A549 (cell line): ENCODE measurements around the gene MRTFB. TPM values are rescaled to one million over a fixed set of nuclear protein-coding genes. Genes with fewer than 3 reads are reported as not detected.

Experiments
- ATAC-seq, 2 experiments: fragments of 200-7000 bp in 1 of 2; fragments of >200 bp in 1 of 2; cut with Nextera tagmentation in 1 of 2; cut with Tn5 transposase in 1 of 2; 3 replicates each; pipeline versions ENCODE4 v1.8.0 to v1.9.1; 2018 to 2020; ENCODE audit warnings: mild to moderate bottlenecking in 1 of 2, moderate library complexity in 1 of 2
- CTCF ChIA-PET: fragments of 300-600 bp; sonication (Branson Sonifier 250); formaldehyde crosslinking; extraction: SDS; loops from one replicate; lab custom pipeline; 2021; ENCODE audit warnings: antibody characterized with exemption, inconsistent platforms; lab: Yijun Ruan, JAX
- POLR2A ChIA-PET: fragments of 350-600 bp; formaldehyde crosslinking; extraction: SDS; loops from one replicate; lab custom pipeline; 2021; ENCODE audit warnings: antibody characterized with exemption, inconsistent platforms; lab: Yijun Ruan, JAX
- DNase-seq, 2 experiments: peaks; one replicate each; pipeline versions ENCODE4 v3.0.0 to v3.0.0-alpha.2; 2011 to 2016; ENCODE audit warnings: low read depth in 1 of 2, low spot score in 1 of 2
- FAIRE-seq: peaks from 2 replicates; lab custom pipeline; 2011; peaks lifted over from hg19 to GRCh38; lab: Jason Lieb, UNC
- H3K27ac ChIP-seq, 2 experiments: fragments of >200 bp; sonication (Bioruptor Twin); formaldehyde crosslinking; 3 replicates each; pipeline ENCODE4 v1.5.1; 2016 to 2017
- H3K4me1 ChIP-seq: fragments of >200 bp; sonication (Bioruptor Twin); formaldehyde crosslinking; 3 replicates; pipeline ENCODE4 v1.6.1; 2016
- H3K4me2 ChIP-seq: fragments of >200 bp; sonication (Bioruptor Twin); formaldehyde crosslinking; 3 replicates; pipeline ENCODE4 v1.6.1; 2016
- H3K4me3 ChIP-seq: fragments of >200 bp; sonication (Bioruptor Twin); formaldehyde crosslinking; 3 replicates; pipeline ENCODE4 v1.5.1; 2016
- H3K9me3 ChIP-seq: fragments of >200 bp; sonication (Bioruptor Twin); formaldehyde crosslinking; 3 replicates; pipeline ENCODE4 v1.6.1; 2016
- BHLHE40 ChIP-seq: IDR thresholded peaks from 2 replicates; pipeline ENCODE4 v1.6.1; 2012; ENCODE audit warnings: low read depth, low read length, inconsistent platforms
- CBX2 ChIP-seq: fragments of 200-600 bp; sonication (generic); IDR thresholded peaks from 2 replicates; pipeline ENCODE4 v1.6.1; 2016; ENCODE audit warnings: low read depth, mild to moderate bottlenecking, borderline replicate concordance
- EHMT2 ChIP-seq: fragments of 200-600 bp; sonication (generic); IDR thresholded peaks from 2 replicates; pipeline ENCODE4 v1.6.1; 2016; ENCODE audit warnings: antibody characterized with exemption, low read depth, mild to moderate bottlenecking, moderate library complexity
- EP300 ChIP-seq, 2 experiments: fragments of >200 bp; sonication (Bioruptor Twin); formaldehyde crosslinking; IDR thresholded peaks; 2 replicates in 1 of 2; 3 replicates in 1 of 2; pipeline ENCODE4 v1.6.1; 2016 to 2017
- FOSL2 ChIP-seq, 2 experiments: fragments of 450-650 bp in 1 of 2; fragments of >200 bp in 1 of 2; sonication (Bioruptor Twin) in 1 of 2; formaldehyde crosslinking; IDR thresholded peaks; 2 replicates each; pipeline versions ENCODE4 v1.5.0 to v1.6.1; 2016 to 2020; ENCODE audit warnings: mild to moderate bottlenecking in 1 of 2, moderate library complexity in 1 of 2
- GATA3 ChIP-seq: IDR thresholded peaks from 2 replicates; pipeline ENCODE4 v1.6.1; 2012; ENCODE audit warnings: borderline replicate concordance
- HOXA7 ChIP-seq: fragments of 250-450 bp; sonication (Bioruptor Pico); IDR thresholded peaks from 2 replicates; pipeline ENCODE4 v1.5.0; 2020; ENCODE audit warnings: mild to moderate bottlenecking, moderate library complexity
- HOXB5 ChIP-seq: fragments of 250-450 bp; sonication (Bioruptor Pico); IDR thresholded peaks from 2 replicates; pipeline ENCODE4 v1.5.0; 2020; ENCODE audit warnings: mild to moderate bottlenecking, moderate library complexity
- KDM1A ChIP-seq: fragments of 200-600 bp; sonication (generic); IDR thresholded peaks from 2 replicates; pipeline ENCODE4 v1.6.1; 2016; ENCODE audit warnings: low read depth, mild to moderate bottlenecking
- MYC ChIP-seq: IDR thresholded peaks from 2 replicates; pipeline ENCODE4 v1.6.1; 2012; ENCODE audit warnings: mild to moderate bottlenecking, inconsistent platforms, low read length, improper control_type of control experiment, borderline replicate concordance
- NPAS2 ChIP-seq: fragments of 250-450 bp; sonication (Bioruptor Pico); IDR thresholded peaks from 2 replicates; pipeline ENCODE4 v1.8.0; 2022; ENCODE audit warnings: mild to moderate bottlenecking, moderate library complexity, borderline replicate concordance
- RCOR1 ChIP-seq: fragments of 150-350 bp; IDR thresholded peaks from 2 replicates; pipeline ENCODE4 v1.6.1; 2014; ENCODE audit warnings: antibody characterized with exemption, low read length, low read depth
- RNF2 ChIP-seq: fragments of 200-600 bp; sonication (generic); IDR thresholded peaks from 2 replicates; pipeline ENCODE4 v1.6.1; 2016; ENCODE audit warnings: low read depth, mild to moderate bottlenecking, antibody characterized with exemption, moderate library complexity, borderline replicate concordance
- SMC3 ChIP-seq: fragments of >200 bp; sonication (Bioruptor Twin); formaldehyde crosslinking; IDR thresholded peaks from 3 replicates; pipeline ENCODE4 v1.6.1; 2018; ENCODE audit warnings: inconsistent platforms
- SREBF2 ChIP-seq: fragments of 450-650 bp; IDR thresholded peaks from 2 replicates; pipeline ENCODE4 v1.6.1; 2014; ENCODE audit warnings: mild to moderate bottlenecking, moderate library complexity
- TFCP2L1 ChIP-seq: fragments of 250-450 bp; sonication (Bioruptor Pico); IDR thresholded peaks from 2 replicates; pipeline ENCODE4 v1.5.0; 2021; ENCODE audit warnings: mild to moderate bottlenecking
- TP53 ChIP-seq: fragments of 250-450 bp; sonication (Bioruptor Pico); IDR thresholded peaks from 2 replicates; pipeline ENCODE4 v1.5.0; 2021; ENCODE audit warnings: mild to moderate bottlenecking, moderate library complexity
- ZFP36 ChIP-seq: fragments of 450-650 bp; IDR thresholded peaks from 2 replicates; pipeline ENCODE4 v1.6.1; 2014; ENCODE audit warnings: borderline replicate concordance; ENCODE audit not compliant: partially characterized antibody
- WGBS: methylation state at CpG from one replicate; pipeline ENCODE4 v1.1.6; 2017; ENCODE audit errors: missing lambda C conversion rate; 5-methylcytosine and 5-hydroxymethylcytosine counted together
- polyA plus RNA-seq, 4 experiments: library from polyadenylated mRNA; depleted of rRNA in 3 of 4; stranded (reverse); fragments of >200 nt; fragmentation: RNase III in 1 of 4; extraction: RNeasy Plus Mini Kit Qiagen cat#74134 plus additional on column Dnase treatment in 1 of 4; gene quantifications; 2 replicates in 3 of 4; 3 replicates in 1 of 4; pipeline ENCODE4 v1.2.3, GENCODE V29; 2011 to 2017
- TF ChIP-seq, protein P1 (sequence below): IDR thresholded peaks from 2 replicates; pipeline ENCODE4 v1.6.1; 2012
- TF ChIP-seq, protein P2 (sequence below): fragments of 200-600 bp; sonication (generic); IDR thresholded peaks from 2 replicates; pipeline ENCODE4 v1.6.1; 2016; ENCODE audit warnings: antibody characterized with exemption, mild to moderate bottlenecking, moderate library complexity
- TF ChIP-seq, protein P3 (sequence below): IDR thresholded peaks from 2 replicates; pipeline ENCODE4 v1.6.1; 2012; ENCODE audit warnings: low read depth, borderline replicate concordance
- TF ChIP-seq, protein P4 (sequence below): IDR thresholded peaks from 2 replicates; pipeline ENCODE4 v1.6.1; 2012
- TF ChIP-seq, protein P5 (sequence below): fragments of 150-350 bp; IDR thresholded peaks from 2 replicates; pipeline ENCODE4 v1.6.1; 2014; ENCODE audit warnings: low read depth, mild to moderate bottlenecking, low read length
- TF ChIP-seq, protein P6 (sequence below): fragments of >200 bp; sonication (Bioruptor Twin); formaldehyde crosslinking; IDR thresholded peaks from 2 replicates; pipeline ENCODE4 v1.6.1; 2016

MRTFB gene
- polyA plus RNA-seq, 2 of the 4 experiments (the other 2 are of a cell fraction), result 13.7 to 24.2 TPM

DNA sequence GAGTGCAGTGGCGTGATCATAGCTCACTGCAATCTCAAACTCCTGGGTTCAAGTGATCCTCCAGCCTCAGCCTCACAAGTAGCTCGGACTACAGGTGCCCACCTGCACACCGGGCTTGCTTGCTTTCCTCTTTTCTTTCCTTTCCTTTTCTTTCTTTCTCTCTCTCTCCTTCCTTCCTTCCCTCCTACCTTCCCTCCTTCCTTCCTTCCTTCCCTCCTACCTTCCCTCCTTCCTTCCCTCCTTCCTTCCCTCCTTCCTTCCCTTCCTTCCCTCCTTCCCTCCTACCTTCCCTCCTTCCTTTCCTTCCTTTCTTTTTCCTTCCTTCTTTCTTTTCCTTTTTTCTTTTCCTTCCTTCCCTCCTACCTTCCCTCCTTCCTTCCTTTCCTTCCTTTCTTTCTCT lies 225.5 kb downstream of the MRTFB start (continued):
- TF ChIP-seq, protein P1, sequence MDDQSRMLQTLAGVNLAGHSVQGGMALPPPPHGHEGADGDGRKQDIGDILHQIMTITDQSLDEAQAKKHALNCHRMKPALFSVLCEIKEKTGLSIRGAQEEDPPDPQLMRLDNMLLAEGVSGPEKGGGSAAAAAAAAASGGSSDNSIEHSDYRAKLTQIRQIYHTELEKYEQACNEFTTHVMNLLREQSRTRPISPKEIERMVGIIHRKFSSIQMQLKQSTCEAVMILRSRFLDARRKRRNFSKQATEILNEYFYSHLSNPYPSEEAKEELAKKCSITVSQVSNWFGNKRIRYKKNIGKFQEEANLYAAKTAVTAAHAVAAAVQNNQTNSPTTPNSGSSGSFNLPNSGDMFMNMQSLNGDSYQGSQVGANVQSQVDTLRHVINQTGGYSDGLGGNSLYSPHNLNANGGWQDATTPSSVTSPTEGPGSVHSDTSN, result no peak
- TF ChIP-seq EP300 (IDR thresholded peaks at IDR 0.05) (no peak), RNF2 (no peak)

DNA sequence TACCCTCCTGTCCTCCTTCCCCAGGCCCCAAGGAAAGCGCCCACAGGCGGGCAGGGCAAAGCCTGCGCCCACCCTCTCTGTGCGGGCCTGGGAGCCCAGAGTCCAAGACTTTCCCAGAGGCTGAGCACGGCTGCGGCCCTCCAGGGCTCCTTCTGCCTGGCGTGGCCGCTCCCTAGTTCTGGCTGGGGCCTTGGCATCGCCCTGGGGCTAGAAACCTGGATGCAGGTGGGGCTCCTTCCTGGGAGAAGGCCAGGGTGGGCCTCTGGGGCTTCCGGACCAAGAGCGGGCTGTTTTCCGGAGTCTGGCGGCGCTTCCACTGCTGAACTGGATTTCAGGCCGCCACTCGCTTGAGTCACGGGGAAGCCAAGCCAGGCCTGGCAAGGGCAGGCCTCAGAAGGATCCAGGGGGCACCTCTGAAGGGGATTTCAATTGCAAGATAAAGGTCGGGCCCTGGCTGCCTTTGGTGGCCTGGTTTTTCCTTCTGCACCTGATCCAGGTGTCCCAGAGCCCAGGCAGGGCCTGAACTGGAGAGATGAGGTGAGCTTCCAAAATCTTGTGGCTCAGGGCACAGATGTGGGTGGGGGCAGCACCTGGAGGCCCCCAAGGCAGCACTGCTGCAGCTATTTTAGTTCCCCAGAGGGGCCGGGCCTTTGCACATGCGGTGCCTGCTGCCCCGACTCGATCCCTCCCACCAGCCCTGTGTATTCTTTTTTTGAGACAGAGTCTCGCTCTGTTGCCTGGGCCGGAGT lies 227.4 kb downstream of the MRTFB start:
- ATAC-seq, result no peak
- Histone ChIP-seq H3K4me1 (peaks cover 6% of the 10 kb centered on the region; the same call in 1 of the 3 replicates), H3K27ac (peak overlapping the region; percentile 24 to 99; a peak in 4 of 6 replicates), H3K4me3 (no peak overlapping the region), H3K4me2 (no peak overlapping the region), H3K9me3 (no peaks in the 10 kb centered on the region)
- ChIA-PET POLR2A (interaction anchor here (0.6 kb wide), 1 partner anchor 11 kb away, joined by 4 read pairs; no protein-coding TSS in a partner anchor), CTCF (interaction anchor here (0.7 to 4.3 kb wide), 8 partner anchors 12 to 379 kb away, joined by 3 to 49 read pairs (median 3); partner anchors contain the start of gene ERCC4)
- 95% methylated on average over 21 of the region's 24 CpGs for WGBS
- FAIRE-seq, result no peak
- DNase-seq, result no peak
- TF ChIP-seq, protein P2, sequence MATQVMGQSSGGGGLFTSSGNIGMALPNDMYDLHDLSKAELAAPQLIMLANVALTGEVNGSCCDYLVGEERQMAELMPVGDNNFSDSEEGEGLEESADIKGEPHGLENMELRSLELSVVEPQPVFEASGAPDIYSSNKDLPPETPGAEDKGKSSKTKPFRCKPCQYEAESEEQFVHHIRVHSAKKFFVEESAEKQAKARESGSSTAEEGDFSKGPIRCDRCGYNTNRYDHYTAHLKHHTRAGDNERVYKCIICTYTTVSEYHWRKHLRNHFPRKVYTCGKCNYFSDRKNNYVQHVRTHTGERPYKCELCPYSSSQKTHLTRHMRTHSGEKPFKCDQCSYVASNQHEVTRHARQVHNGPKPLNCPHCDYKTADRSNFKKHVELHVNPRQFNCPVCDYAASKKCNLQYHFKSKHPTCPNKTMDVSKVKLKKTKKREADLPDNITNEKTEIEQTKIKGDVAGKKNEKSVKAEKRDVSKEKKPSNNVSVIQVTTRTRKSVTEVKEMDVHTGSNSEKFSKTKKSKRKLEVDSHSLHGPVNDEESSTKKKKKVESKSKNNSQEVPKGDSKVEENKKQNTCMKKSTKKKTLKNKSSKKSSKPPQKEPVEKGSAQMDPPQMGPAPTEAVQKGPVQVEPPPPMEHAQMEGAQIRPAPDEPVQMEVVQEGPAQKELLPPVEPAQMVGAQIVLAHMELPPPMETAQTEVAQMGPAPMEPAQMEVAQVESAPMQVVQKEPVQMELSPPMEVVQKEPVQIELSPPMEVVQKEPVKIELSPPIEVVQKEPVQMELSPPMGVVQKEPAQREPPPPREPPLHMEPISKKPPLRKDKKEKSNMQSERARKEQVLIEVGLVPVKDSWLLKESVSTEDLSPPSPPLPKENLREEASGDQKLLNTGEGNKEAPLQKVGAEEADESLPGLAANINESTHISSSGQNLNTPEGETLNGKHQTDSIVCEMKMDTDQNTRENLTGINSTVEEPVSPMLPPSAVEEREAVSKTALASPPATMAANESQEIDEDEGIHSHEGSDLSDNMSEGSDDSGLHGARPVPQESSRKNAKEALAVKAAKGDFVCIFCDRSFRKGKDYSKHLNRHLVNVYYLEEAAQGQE, result no peak
- no peak for TF ChIP-seq MYC
- TF ChIP-seq FOSL2 (IDR thresholded peaks at IDR 0.05), result no peak
- TF ChIP-seq FOSL2 (CRISPR knock-in tag; IDR thresholded peaks at IDR 0.05), result no peak
- no peak for TF ChIP-seq GATA3
- TF ChIP-seq HOXA7, result no peak
- TF ChIP-seq, protein P3, sequence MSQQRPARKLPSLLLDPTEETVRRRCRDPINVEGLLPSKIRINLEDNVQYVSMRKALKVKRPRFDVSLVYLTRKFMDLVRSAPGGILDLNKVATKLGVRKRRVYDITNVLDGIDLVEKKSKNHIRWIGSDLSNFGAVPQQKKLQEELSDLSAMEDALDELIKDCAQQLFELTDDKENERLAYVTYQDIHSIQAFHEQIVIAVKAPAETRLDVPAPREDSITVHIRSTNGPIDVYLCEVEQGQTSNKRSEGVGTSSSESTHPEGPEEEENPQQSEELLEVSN, result no peak
- TF ChIP-seq SMC3, result no peak
- TF ChIP-seq, protein P4, sequence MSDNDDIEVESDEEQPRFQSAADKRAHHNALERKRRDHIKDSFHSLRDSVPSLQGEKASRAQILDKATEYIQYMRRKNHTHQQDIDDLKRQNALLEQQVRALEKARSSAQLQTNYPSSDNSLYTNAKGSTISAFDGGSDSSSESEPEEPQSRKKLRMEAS, result no peak

DNA sequence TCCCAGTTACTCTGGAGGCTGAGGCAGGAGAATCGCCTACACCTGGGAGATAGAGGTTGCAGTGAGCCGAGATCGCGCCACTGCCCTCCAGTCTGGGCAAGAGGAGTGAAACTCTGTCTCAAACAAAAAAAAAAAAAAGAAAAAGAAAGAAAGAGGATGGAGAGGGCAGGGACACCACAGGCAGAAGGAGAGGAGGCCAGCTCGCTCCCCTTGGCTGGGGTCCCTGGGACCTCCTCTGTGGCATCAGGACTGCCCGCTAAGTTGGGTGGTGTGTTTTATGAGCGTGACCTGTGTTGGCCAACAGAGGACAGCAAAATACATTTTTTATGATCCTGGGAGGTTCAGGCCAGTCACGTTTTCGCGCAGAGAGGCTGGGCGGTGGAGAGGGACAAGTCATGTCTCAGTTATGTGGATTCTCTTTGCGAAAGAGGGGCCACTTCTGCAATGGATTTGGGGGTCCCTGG lies 229.6 kb downstream of the MRTFB start:
- no peak for FAIRE-seq
- WGBS, result 31% methylated on average over 12 of the region's 12 CpGs
- TF ChIP-seq NPAS2 (CRISPR knock-in tag) (no peak), HOXB5 (CRISPR knock-in tag) (no peak), RCOR1 (no peak), FOSL2 (IDR thresholded peaks at IDR 0.05) (0 out of 2 replicates have a peak, but pooled peaks have one; percentile 12), FOSL2 (CRISPR knock-in tag; IDR thresholded peaks at IDR 0.05) (peak; percentile 63), GATA3 (peak; percentile 45; the same call in 1 of the 2 replicates), EHMT2 (no peak), SREBF2 (no peak), BHLHE40 (peak; percentile 94), CBX2 (no peak), KDM1A (no peak), TFCP2L1 (CRISPR knock-in tag) (no peak), SMC3 (peak; percentile 89), ZFP36 (no peak), RNF2 (no peak), TP53 (CRISPR knock-in tag) (no peak)
- TF ChIP-seq, protein P5, sequence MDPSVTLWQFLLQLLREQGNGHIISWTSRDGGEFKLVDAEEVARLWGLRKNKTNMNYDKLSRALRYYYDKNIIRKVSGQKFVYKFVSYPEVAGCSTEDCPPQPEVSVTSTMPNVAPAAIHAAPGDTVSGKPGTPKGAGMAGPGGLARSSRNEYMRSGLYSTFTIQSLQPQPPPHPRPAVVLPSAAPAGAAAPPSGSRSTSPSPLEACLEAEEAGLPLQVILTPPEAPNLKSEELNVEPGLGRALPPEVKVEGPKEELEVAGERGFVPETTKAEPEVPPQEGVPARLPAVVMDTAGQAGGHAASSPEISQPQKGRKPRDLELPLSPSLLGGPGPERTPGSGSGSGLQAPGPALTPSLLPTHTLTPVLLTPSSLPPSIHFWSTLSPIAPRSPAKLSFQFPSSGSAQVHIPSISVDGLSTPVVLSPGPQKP, result no peak
- TF ChIP-seq, protein P6, sequence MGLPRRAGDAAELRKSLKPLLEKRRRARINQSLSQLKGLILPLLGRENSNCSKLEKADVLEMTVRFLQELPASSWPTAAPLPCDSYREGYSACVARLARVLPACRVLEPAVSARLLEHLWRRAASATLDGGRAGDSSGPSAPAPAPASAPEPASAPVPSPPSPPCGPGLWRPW, result no peak
- TF ChIP-seq, protein P1, result no peak

More for the DNA sequence above, 229.6 kb downstream of the MRTFB start:
- Histone ChIP-seq H3K4me2 (peak overlapping the region; percentile 92), H3K9me3 (no peaks in the 10 kb centered on the region), H3K4me3 (peak overlapping the region; percentile 98), H3K4me1 (peaks cover 10% of the 10 kb centered on the region), H3K27ac (peak overlapping the region; percentile 99 to 100)
- DNase-seq, result peak; percentile 78 to 91
- peak; percentile 64 to 78 for ATAC-seq
- ChIA-PET POLR2A (interaction anchor here (0.7 to 1.4 kb wide), 5 partner anchors 15 to 227 kb away, joined by 3 to 10 read pairs (median 6); no protein-coding TSS in a partner anchor), CTCF (interaction anchor here (0.6 to 4.3 kb wide), 27 partner anchors 9 to 384 kb away, joined by 3 to 49 read pairs (median 3); no protein-coding TSS in a partner anchor)
